ENCODE measurements around the gene GRB14.

GRB14 gene

GRCh38 chr2:164457271-164457670 is 164.0 kb downstream of the GRB14 start:
- TF ChIP-seq GATA2 (IDR thresholded peaks at IDR 0.05; ENCODE audit: low read depth, low read length) (no peak), GATA3 (IDR thresholded peaks at IDR 0.05; ENCODE audit: low read depth, low read length) (no peak)

GRCh38 chr2:164456619-164457018 is 164.7 kb downstream of the GRB14 start:
- TF ChIP-seq GATA2 (IDR thresholded peaks at IDR 0.05; ENCODE audit: low read depth, low read length) (no peak), GATA3 (IDR thresholded peaks at IDR 0.05; ENCODE audit: low read depth, low read length) (no peak)

- TF ChIP-seq GATA2 (IDR thresholded peaks at IDR 0.05; ENCODE audit: low read depth, low read length) (no peak), GATA3 (IDR thresholded peaks at IDR 0.05; ENCODE audit: low read depth, low read length) (no peak)
Measured at GRCh38 chr2:164453656-164454305, 167.5 kb downstream of the GRB14 start.

- TF ChIP-seq GATA2 (IDR thresholded peaks at IDR 0.05; ENCODE audit: low read depth, low read length) (no peak), GATA3 (IDR thresholded peaks at IDR 0.05; ENCODE audit: low read depth, low read length) (no peak)
Measured at GRCh38 chr2:164450278-164450677, 171.0 kb downstream of the GRB14 start.

- TF ChIP-seq GATA3 (IDR thresholded peaks at IDR 0.05; ENCODE audit: low read depth, low read length): no peak
- TF ChIP-seq GATA2 (IDR thresholded peaks at IDR 0.05; ENCODE audit: low read depth, low read length): no peak
Measured at GRCh38 chr2:164449706-164450105, 171.6 kb downstream of the GRB14 start.

GRCh38 chr2:164447660-164448059 is 173.6 kb downstream of the GRB14 start:
- no peak for TF ChIP-seq GATA3 (IDR thresholded peaks at IDR 0.05; ENCODE audit: low read depth, low read length)
- TF ChIP-seq GATA2 (IDR thresholded peaks at IDR 0.05; ENCODE audit: low read depth, low read length): no peak

Data from SH-SY5Y (cell line).